Right lobe of liver (tissue), 4 donors: ENCODE measurements around the gene MAN2B2.

Experiments
- POLR2A ChIP-seq: fragments of 450-650 bp; IDR thresholded peaks from one replicate; pipeline ENCODE4 v1.6.1; 2017; ENCODE audit warnings: antibody characterized with exemption, mild to moderate bottlenecking
- TF ChIP-seq, protein P1 (sequence below), 4 donors: fragments of 200-600 bp in 3 of 4; fragments of 450-650 bp in 1 of 4; IDR thresholded peaks; one replicate each; pipeline versions ENCODE4 v1.5.1 to v1.8.0; 2016 to 2022; ENCODE audit warnings: antibody characterized with exemption in 4 of 4, mild to moderate bottlenecking in 2 of 4
- donor health status: DM: no; HTN: no; CAD: no.
- donor health status: DM: no; HTN: no; CAD: no.
- donor health status: DM: no; HTN: yes; CAD: no.

DNA sequence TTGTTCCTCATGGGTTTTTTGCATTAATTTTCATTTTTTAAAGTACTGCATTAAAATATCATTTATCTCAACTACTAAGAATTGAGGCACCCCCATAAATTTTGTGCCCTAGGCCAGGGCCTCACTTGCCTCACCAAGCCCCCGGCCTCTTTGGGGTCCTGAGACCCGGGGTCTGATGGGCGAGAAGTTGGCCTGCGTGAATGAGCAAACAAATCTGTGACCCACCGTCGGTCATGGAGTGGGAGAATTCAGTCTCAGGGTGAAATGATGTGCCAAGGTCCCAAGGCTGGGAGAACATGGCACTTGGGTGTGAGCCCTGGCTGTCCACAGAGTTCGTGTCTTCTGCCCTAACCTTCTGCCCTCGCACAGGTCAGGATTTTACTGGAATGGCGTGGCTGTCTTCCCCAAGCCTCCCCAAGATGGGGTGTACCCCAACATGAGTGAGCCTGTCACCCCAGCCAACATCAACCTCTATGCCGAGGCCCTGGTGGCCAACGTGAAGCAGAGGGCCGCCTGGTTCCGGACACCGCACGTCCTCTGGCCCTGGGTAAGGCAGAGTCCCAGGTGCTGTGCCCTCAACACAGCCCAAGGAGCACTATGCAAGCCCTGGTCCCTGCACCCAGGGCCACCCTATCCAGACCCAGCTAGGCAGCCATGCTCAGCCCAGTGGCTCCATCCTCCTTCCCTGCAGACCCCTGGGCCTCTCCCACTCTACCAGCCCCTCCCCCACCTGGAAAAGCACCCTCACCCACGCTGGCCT is 18.0 kb downstream of the MAN2B2 start:
- no peak for TF ChIP-seq POLR2A
- TF ChIP-seq, protein P1, sequence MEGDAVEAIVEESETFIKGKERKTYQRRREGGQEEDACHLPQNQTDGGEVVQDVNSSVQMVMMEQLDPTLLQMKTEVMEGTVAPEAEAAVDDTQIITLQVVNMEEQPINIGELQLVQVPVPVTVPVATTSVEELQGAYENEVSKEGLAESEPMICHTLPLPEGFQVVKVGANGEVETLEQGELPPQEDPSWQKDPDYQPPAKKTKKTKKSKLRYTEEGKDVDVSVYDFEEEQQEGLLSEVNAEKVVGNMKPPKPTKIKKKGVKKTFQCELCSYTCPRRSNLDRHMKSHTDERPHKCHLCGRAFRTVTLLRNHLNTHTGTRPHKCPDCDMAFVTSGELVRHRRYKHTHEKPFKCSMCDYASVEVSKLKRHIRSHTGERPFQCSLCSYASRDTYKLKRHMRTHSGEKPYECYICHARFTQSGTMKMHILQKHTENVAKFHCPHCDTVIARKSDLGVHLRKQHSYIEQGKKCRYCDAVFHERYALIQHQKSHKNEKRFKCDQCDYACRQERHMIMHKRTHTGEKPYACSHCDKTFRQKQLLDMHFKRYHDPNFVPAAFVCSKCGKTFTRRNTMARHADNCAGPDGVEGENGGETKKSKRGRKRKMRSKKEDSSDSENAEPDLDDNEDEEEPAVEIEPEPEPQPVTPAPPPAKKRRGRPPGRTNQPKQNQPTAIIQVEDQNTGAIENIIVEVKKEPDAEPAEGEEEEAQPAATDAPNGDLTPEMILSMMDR (IDR thresholded peaks at IDR 0.05), result no peak
